Bronchial smooth muscle cell (primary cell): Measurements from ENCODE around the gene TNFSF8. TPM values are rescaled to one million over a fixed set of nuclear protein-coding genes. Genes with fewer than 3 reads are reported as not detected.

ENCODE experiments used
- total RNA-seq: library from RNA; depleted of rRNA; stranded (reverse); fragments of >200 nt; gene quantifications from 2 replicates; pipeline ENCODE4 v1.2.1, GENCODE V29; 2014

Gene TNFSF8, protein sequence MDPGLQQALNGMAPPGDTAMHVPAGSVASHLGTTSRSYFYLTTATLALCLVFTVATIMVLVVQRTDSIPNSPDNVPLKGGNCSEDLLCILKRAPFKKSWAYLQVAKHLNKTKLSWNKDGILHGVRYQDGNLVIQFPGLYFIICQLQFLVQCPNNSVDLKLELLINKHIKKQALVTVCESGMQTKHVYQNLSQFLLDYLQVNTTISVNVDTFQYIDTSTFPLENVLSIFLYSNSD
- total RNA-seq = not detected in 2 replicates

DNA sequence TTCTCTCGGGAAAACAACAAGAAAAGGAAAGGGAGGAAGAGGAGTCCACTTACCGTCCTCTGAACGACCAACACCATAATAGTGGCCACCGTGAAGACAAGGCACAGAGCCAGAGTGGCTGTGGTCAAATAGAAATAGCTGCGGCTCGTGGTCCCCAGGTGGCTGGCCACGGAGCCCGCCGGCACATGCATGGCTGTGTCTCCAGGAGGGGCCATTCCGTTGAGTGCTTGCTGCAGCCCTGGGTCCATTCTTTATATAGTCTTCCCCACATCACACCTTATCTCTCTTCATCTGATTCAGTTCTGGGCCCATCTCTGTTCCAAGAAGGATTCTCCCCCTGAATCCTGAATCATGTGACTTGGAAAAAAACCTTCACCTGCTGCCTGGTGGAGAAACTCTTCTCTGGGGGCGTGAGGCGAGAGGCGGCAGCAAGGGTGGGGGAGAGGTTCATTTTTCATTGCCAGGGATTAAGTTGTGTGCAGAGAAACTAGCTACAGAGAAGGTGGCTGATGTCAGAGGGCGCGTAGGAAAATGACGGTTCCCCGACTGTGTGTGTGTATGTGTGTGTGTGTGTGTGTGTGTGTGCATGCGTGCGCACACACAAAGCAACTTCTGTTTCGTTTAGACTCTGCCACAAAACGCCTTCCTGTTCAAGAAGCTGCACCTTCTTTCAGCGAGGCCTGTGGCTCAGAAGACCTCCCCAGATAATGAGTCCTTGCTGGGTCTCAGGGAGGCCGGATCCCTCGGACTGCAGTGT lies at the start of gene TNFSF8:
TNFSF8 (minus strand) TSS at position 536 of the 757 bp plus-strand sequence; CDS start at position 248, 288 bp downstream.

Other genes with a start within 250 kb of the TNFSF8 start
- gene TEX48, start 248.4 kb downstream of the TNFSF8 start, total RNA-seq = not detected in 2 replicates
- gene TNFSF15, start 124.6 kb downstream of the TNFSF8 start, total RNA-seq = 0.09 and 0.16 TPM in 2 replicates
- gene TNC, start 187.6 kb upstream of the TNFSF8 start, total RNA-seq = 20.2 and 81.0 TPM in 2 replicates